DMS153 treated with DMSO at 0.1 percent for 48 hours (cell line): ENCODE results near the gene C9orf153.
A peak's percentile ranks its signal among the peaks of the same experiment; 100 is the strongest.
"Not testable (repeated sequence)": the region's sequence is repeated elsewhere in the genome, so short reads cannot be mapped to it uniquely, and the experiment has no call there.

Source experiments
- DNase-seq: peaks from one replicate; lab custom pipeline; 2025; ENCODE audit not compliant: unreplicated experiment; lab: John Stamatoyannopoulos, UW

C9orf153 gene

GRCh38 chr9:86193088-86193487, 66.4 kb downstream of the C9orf153 start:
- DNase-seq, result no peak

- not testable (repeated sequence) for DNase-seq
These were observed 68.8 kb downstream of the C9orf153 start for GRCh38 chr9:86190700-86191099.

- DNase-seq, result peak; percentile 9
These were observed 72.3 kb downstream of the C9orf153 start for GRCh38 chr9:86187121-86187520.

GRCh38 chr9:86186696-86187095, 72.8 kb downstream of the C9orf153 start:
- no peak for DNase-seq

- DNase-seq, result no peak
These were observed 73.6 kb downstream of the C9orf153 start for GRCh38 chr9:86185872-86186271.

GRCh38 chr9:86184138-86184524, 75.3 kb downstream of the C9orf153 start:
- no peak for DNase-seq

GRCh38 chr9:86183229-86184137, 76.0 kb downstream of the C9orf153 start:
- DNase-seq, result no peak

GRCh38 chr9:86181379-86182315, 77.8 kb downstream of the C9orf153 start:
- DNase-seq, result no peak

- no peak for DNase-seq
These were observed 81.0 kb downstream of the C9orf153 start for GRCh38 chr9:86178503-86178902.

- DNase-seq, result no peak
These were observed 81.5 kb downstream of the C9orf153 start for GRCh38 chr9:86177995-86178394.

GRCh38 chr9:86176468-86176867, 83.0 kb downstream of the C9orf153 start:
- DNase-seq, result peak; percentile 93

GRCh38 chr9:86175743-86176456, 83.6 kb downstream of the C9orf153 start:
- peak; percentile 68 for DNase-seq

GRCh38 chr9:86175223-86175622, 84.2 kb downstream of the C9orf153 start:
- DNase-seq, result peak; percentile 52
